Liver (tissue), 3 donors: ENCODE results near the gene PFN4.

Source experiments
- CTCF ChIP-seq: fragments of 150-350 bp; IDR thresholded peaks from 2 replicates; pipeline ENCODE4 v1.5.1; 2017; ENCODE audit warnings: improper control_type of control experiment, low read depth, low read length; ENCODE audit not compliant: missing input control
- EGR1 ChIP-seq, 2 donors: IDR thresholded peaks; 2 replicates each; pipeline ENCODE4 v1.6.1; 2016 to 2018; ENCODE audit warnings: antibody characterized with exemption in 2 of 2, low read depth in 2 of 2
- JUND ChIP-seq, 2 donors: IDR thresholded peaks; 2 replicates each; pipeline ENCODE4 v1.6.1; 2016; ENCODE audit warnings: antibody characterized with exemption in 2 of 2
- MAX ChIP-seq: IDR thresholded peaks from 2 replicates; pipeline ENCODE4 v1.6.1; 2016; ENCODE audit warnings: antibody characterized with exemption
- RAD21 ChIP-seq, 2 donors: IDR thresholded peaks; 2 replicates each; pipeline ENCODE4 v1.6.1; 2016; ENCODE audit warnings: antibody characterized with exemption in 2 of 2, mild to moderate bottlenecking in 2 of 2
- REST ChIP-seq: IDR thresholded peaks from 2 replicates; pipeline ENCODE4 v1.6.1; 2016; ENCODE audit warnings: antibody characterized with exemption, mild to moderate bottlenecking
- RXRA ChIP-seq, 2 donors: IDR thresholded peaks; 2 replicates each; pipeline ENCODE4 v1.6.1; 2017 to 2018; ENCODE audit warnings: antibody characterized with exemption in 2 of 2, mild to moderate bottlenecking in 1 of 2
- SP1 ChIP-seq: IDR thresholded peaks from 2 replicates; pipeline ENCODE4 v1.6.1; 2018; ENCODE audit warnings: antibody characterized with exemption, mild to moderate bottlenecking
- YY1 ChIP-seq: IDR thresholded peaks from 2 replicates; pipeline ENCODE4 v1.6.1; 2016; ENCODE audit warnings: antibody characterized with exemption, mild to moderate bottlenecking
- ZBTB33 ChIP-seq: IDR thresholded peaks from 2 replicates; pipeline ENCODE4 v1.6.1; 2016; ENCODE audit warnings: antibody characterized with exemption
- donor health status: healthy.
- donor health status: healthy.

GRCh38 chr2:24105816-24106215 lies 17.3 kb downstream of the PFN4 start:
- no peak for TF ChIP-seq SP1
- no peak for TF ChIP-seq CTCF
- TF ChIP-seq RXRA (IDR thresholded peaks at IDR 0.05): no peak
- no peak for TF ChIP-seq RAD21 (IDR thresholded peaks at IDR 0.05)
- no peak for TF ChIP-seq JUND (IDR thresholded peaks at IDR 0.05)
- TF ChIP-seq YY1: no peak
- no peak for TF ChIP-seq MAX
- TF ChIP-seq ZBTB33: no peak
- no peak for TF ChIP-seq REST
- no peak for TF ChIP-seq EGR1 (IDR thresholded peaks at IDR 0.05; ENCODE audit: low read depth in 2 of 2)
